GM12878 (cell line): ENCODE data around the gene TRIB2. TPM values are rescaled to one million over a fixed set of nuclear protein-coding genes. Genes with fewer than 3 reads are reported as not detected.

Source experiments
- ATAC-seq: fragments of 200-7000 bp; cut with Tn5 transposase; 3 replicates; pipeline ENCODE4 v1.9.1; 2020; ENCODE audit warnings: mild to moderate bottlenecking, moderate library complexity
- BruUV-seq: library from RNA; stranded (reverse); fragments of 400-500 nt; replicated peaks from 2 replicates; lab custom pipeline; 2021; lab: Mats Ljungman, UMichigan
- CTCF ChIA-PET: fragments of 300-600 bp; sonication (Branson Sonifier 250); formaldehyde crosslinking; extraction: SDS; loops from one replicate; lab custom pipeline; 2021; ENCODE audit warnings: inconsistent platforms; lab: Yijun Ruan, JAX
- POLR2A ChIA-PET: fragments of 350-600 bp; formaldehyde crosslinking; extraction: SDS; loops from one replicate; lab custom pipeline; 2021; ENCODE audit warnings: inconsistent platforms; lab: Charles Lee
- RAD21 ChIA-PET: fragments of 300-600 bp; sonication (Branson Sonifier 250); formaldehyde crosslinking; loops from one replicate; lab custom pipeline; 2023; ENCODE audit warnings: antibody characterized with exemption; ENCODE audit not compliant: unreplicated experiment; lab: Charles Lee
- SMC1A ChIA-PET: fragments of 300-600 bp; sonication (Branson Sonifier 250); formaldehyde crosslinking; loops from one replicate; lab custom pipeline; 2023; ENCODE audit not compliant: unreplicated experiment, uncharacterized antibody; lab: Charles Lee
- DNase-seq: peaks from one replicate; pipeline ENCODE4 v3.0.0-alpha.2; 2011; ENCODE audit warnings: low read depth, low spot score
- FAIRE-seq: peaks from 3 replicates; lab custom pipeline; 2011; peaks lifted over from hg19 to GRCh38; lab: Jason Lieb, UNC
- H2AFZ ChIP-seq: 2 replicates; pipeline ENCODE4 v1.6.0; 2011; ENCODE audit warnings: low read depth, low read length, control low read depth; ENCODE audit not compliant: control insufficient read depth
- H3K27ac ChIP-seq: 2 replicates; pipeline ENCODE4 v1.5.1; 2011; ENCODE audit warnings: control low read depth; ENCODE audit not compliant: control insufficient read depth, insufficient read depth
- H3K27me3 ChIP-seq, 2 experiments: replicated peaks in 1 of 2; 2 replicates each; pipeline versions ENCODE4 v1.6.0 to v1.6.1; 2011; ENCODE audit warnings: low read length in 1 of 2; ENCODE audit not compliant: control insufficient read depth in 2 of 2, insufficient read depth in 2 of 2
- H3K36me3 ChIP-seq, 2 experiments: 2 replicates each; pipeline ENCODE4 v1.5.1; 2011; ENCODE audit warnings: low read length in 1 of 2; ENCODE audit not compliant: control insufficient read depth in 2 of 2, insufficient read depth in 2 of 2
- H3K4me1 ChIP-seq: 2 replicates; pipeline ENCODE4 v1.6.1; 2011; ENCODE audit warnings: mild to moderate bottlenecking, low read length, moderate library complexity, mixed read lengths; ENCODE audit not compliant: control insufficient read depth, insufficient read depth
- H3K4me2 ChIP-seq: 2 replicates; pipeline ENCODE4 v1.6.0; 2011; ENCODE audit warnings: control low read depth; ENCODE audit not compliant: control insufficient read depth, insufficient read depth
- H3K4me3 ChIP-seq: fragments of 200-600 bp; sonication (generic); 2 replicates; pipeline ENCODE4 v1.5.1; 2016
- H3K79me2 ChIP-seq: 2 replicates; pipeline ENCODE4 v1.6.0; 2011; ENCODE audit warnings: low read length; ENCODE audit not compliant: control insufficient read depth, insufficient read depth
- H3K9ac ChIP-seq: 2 replicates; pipeline ENCODE4 v1.8.0; 2011; ENCODE audit warnings: low read length, control low read depth, mixed read lengths; ENCODE audit not compliant: control insufficient read depth, insufficient read depth
- H3K9me3 ChIP-seq: replicated peaks from 3 replicates; pipeline ENCODE4 v1.5.1; 2011; ENCODE audit warnings: mild to moderate bottlenecking, low read length; ENCODE audit not compliant: control insufficient read depth, insufficient read depth
- H4K20me1 ChIP-seq: 2 replicates; pipeline ENCODE4 v1.6.0; 2011; ENCODE audit not compliant: control insufficient read depth, insufficient read depth
- CBX3 ChIP-seq: fragments of 200-600 bp; sonication (generic); IDR thresholded peaks from 2 replicates; pipeline ENCODE4 v1.6.1; 2016; ENCODE audit warnings: low read depth, borderline replicate concordance
- CBX5 ChIP-seq: sonication (generic); IDR thresholded peaks from 2 replicates; pipeline ENCODE4 v1.6.1; 2016; ENCODE audit warnings: low read depth, moderate library complexity, mild to moderate bottlenecking, inconsistent platforms
- EGR1 ChIP-seq, 2 experiments: IDR thresholded peaks; 1 replicate in 1 of 2; 2 replicates in 1 of 2; pipeline ENCODE4 v1.6.1; 2011 to 2012; ENCODE audit warnings: low read depth in 2 of 2, low read length in 2 of 2, borderline replicate concordance in 1 of 2, mild to moderate bottlenecking in 1 of 2, moderate library complexity in 1 of 2
- FOXK2 ChIP-seq: fragments of 450-650 bp; IDR thresholded peaks from 2 replicates; pipeline ENCODE4 v1.6.1; 2017; ENCODE audit warnings: mild to moderate bottlenecking, moderate library complexity
- HDAC2 ChIP-seq: fragments of 200-600 bp; sonication (generic); IDR thresholded peaks from 2 replicates; pipeline ENCODE4 v1.6.1; 2017
- IKZF1 ChIP-seq: fragments of 450-650 bp; conservative IDR thresholded peaks from 2 replicates; pipeline ENCODE4 v1.6.1; 2017; ENCODE audit warnings: antibody characterized with exemption, mild to moderate bottlenecking
- NFIC ChIP-seq: IDR thresholded peaks from 2 replicates; pipeline ENCODE4 v1.6.1; 2012; ENCODE audit warnings: low read depth, mild to moderate bottlenecking, inconsistent platforms, low read length, moderate library complexity
- PML ChIP-seq: IDR thresholded peaks from 2 replicates; pipeline ENCODE4 v1.6.1; 2012; ENCODE audit warnings: low read length, inconsistent platforms
- SMAD1 ChIP-seq: fragments of 450-650 bp; IDR thresholded peaks from 2 replicates; pipeline ENCODE4 v1.6.1; 2018; ENCODE audit warnings: mild to moderate bottlenecking, low read depth; ENCODE audit not compliant: partially characterized antibody
- SMAD5 ChIP-seq: IDR thresholded peaks from 2 replicates; pipeline ENCODE4 v1.6.1; 2016; ENCODE audit warnings: antibody characterized with exemption, low read depth
- TCF3 ChIP-seq: IDR thresholded peaks from 2 replicates; pipeline ENCODE4 v1.6.1; 2012; ENCODE audit warnings: low read depth, mild to moderate bottlenecking, low read length, borderline replicate concordance; ENCODE audit not compliant: insufficient read depth
- ZNF622 ChIP-seq: fragments of 450-650 bp; IDR thresholded peaks from 2 replicates; pipeline ENCODE4 v1.6.1; 2017; ENCODE audit warnings: mild to moderate bottlenecking, inconsistent platforms
- WGBS: methylation state at CpG from one replicate; pipeline ENCODE4 v1.1.6; 2016; ENCODE audit warnings: low lambda C conversion rate; ENCODE audit not compliant: insufficient replicate concordance, insufficient coverage; ENCODE audit errors: missing lambda C conversion rate; 5-methylcytosine and 5-hydroxymethylcytosine counted together
- in situ Hi-C: fragments of 300-500 bp; cut with MboI; formaldehyde crosslinking; loops from 9 replicates; pipeline ENCODE4 v1.14.3; 2018; ENCODE audit warnings: mixed read lengths
- intact Hi-C: fragments of 100-400 bp; cut with micrococcal nuclease; formaldehyde crosslinking; loops from one replicate; pipeline ENCODE4 v1.14.2; 2022; ENCODE audit not compliant: unreplicated experiment
- polyA plus RNA-seq, 11 experiments: library from polyadenylated mRNA; depleted of rRNA in 4 of 11; unstranded in 6 of 11; stranded (reverse) in 5 of 11; fragments of >200 nt; fragmentation: Nextera tagmentation in 4 of 11; fragmentation: Illumina TruSeq in 1 of 11; extraction: Ambion mirVana in 4 of 11; extraction: Trizol in 1 of 11; gene quantifications; 1 replicate in 1 of 11; 2 replicates in 10 of 11; pipeline versions ENCODE4 v1.2.1 to v1.2.3, GENCODE V29; 2011 to 2016; ENCODE audit warnings: inconsistent platforms in 2 of 11, missing spikeins in 2 of 11, low read depth in 1 of 11
- total RNA-seq, 4 experiments: library from RNA; depleted of rRNA in 3 of 4; stranded (reverse); fragments of >200 nt in 3 of 4; fragmentation: Illumina TruSeq in 1 of 4; extraction: Trizol in 1 of 4; gene quantifications; 2 replicates each; pipeline versions ENCODE4 v1.2.1 to v1.2.3, GENCODE V29; 2013 to 2021
- TF ChIP-seq, protein P1 (sequence below): fragments of 450-650 bp; IDR thresholded peaks from 2 replicates; pipeline ENCODE4 v1.6.1; 2017; ENCODE audit warnings: borderline replicate concordance
- TF ChIP-seq, protein P2 (sequence below): fragments of 150-350 bp; IDR thresholded peaks from 2 replicates; pipeline ENCODE4 v1.6.1; 2016; ENCODE audit warnings: low read depth, low read length
- TF ChIP-seq, protein P3 (sequence below): IDR thresholded peaks from 2 replicates; pipeline ENCODE4 v1.6.1; 2011; ENCODE audit warnings: borderline replicate concordance, low read depth, mild to moderate bottlenecking, moderate library complexity, low read length; ENCODE audit not compliant: insufficient read depth, poor library complexity, severe bottlenecking

The TRIB2 gene
- total and polyA plus RNA-seq, 10 of the 15 experiments (the other 5 are each of a cell fraction or from before 2014, with no cell fraction given), result 1.6 to 9.2 (median 5.2) TPM

DNA sequence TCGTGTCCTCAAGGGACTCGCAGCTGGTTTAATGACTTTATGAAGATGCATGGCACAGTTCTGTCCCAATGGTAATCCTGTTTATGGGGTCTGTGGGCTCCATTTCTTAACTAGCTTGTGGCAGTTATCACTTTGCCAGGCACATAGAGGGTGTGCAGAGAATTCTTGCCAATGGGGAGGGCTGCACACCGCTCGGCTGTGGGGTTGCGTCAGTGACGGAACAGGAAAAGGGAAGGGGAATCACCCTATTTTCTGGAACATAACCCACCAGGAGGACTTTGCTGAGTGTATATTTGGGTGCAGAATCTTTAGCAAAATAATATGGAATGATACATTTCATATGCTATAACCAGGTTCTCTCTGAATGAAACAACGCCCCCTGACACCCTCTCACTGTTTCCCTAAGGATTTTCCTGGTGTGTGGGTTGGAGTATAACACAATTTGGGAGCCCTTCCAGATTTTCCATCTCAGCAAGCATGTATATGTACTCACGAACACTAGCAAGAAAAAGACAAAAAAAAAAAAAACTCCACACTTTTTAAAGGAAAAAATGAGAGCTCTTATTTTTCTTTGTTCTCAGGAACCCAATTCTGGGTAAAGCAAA, 43.9 kb upstream of the TRIB2 start:
- BruUV-seq, result no TSS peak
- SMC1A ChIA-PET, result interaction anchor here (0.6 to 1.0 kb wide), 2 partner anchors 114 to 329 kb away, joined by 3 to 4 read pairs; no protein-coding TSS in a partner anchor
- WGBS, result 62% methylated on average over 8 of the region's 8 CpGs
- H2AFZ ChIP-seq, result no peak overlapping the region
- no peak overlapping the region for H3K4me2 ChIP-seq
- no peaks in the 10 kb centered on the region for H3K36me3 ChIP-seq
- H3K9me3 ChIP-seq, result no peaks in the 10 kb centered on the region
- in situ Hi-C loops (no loop called here), intact Hi-C loops (no loop called here)
- no peak overlapping the region for H3K27ac ChIP-seq
- FAIRE-seq (no peak), ATAC-seq (no peak), DNase-seq (no peak)
- H3K27me3 ChIP-seq, result no peaks in the 10 kb centered on the region; a peak in 1 of 4 replicates
- POLR2A ChIA-PET, result no interaction called here
- no peaks in the 10 kb centered on the region for H4K20me1 ChIP-seq
- TF ChIP-seq TCF3 (no peak), FOXK2 (no peak), NFIC (no peak), SMAD5 (no peak), EGR1 (IDR thresholded peaks at IDR 0.05; ENCODE audit: borderline replicate concordance in 1 of 2, low read depth in 2 of 2, low read length in 2 of 2) (no peak), HDAC2 (no peak), SMAD1 (no peak), ZNF622 (no peak), CBX3 (no peak), PML (no peak), IKZF1 (no peak), CBX5 (no peak)
- TF ChIP-seq, protein P1, sequence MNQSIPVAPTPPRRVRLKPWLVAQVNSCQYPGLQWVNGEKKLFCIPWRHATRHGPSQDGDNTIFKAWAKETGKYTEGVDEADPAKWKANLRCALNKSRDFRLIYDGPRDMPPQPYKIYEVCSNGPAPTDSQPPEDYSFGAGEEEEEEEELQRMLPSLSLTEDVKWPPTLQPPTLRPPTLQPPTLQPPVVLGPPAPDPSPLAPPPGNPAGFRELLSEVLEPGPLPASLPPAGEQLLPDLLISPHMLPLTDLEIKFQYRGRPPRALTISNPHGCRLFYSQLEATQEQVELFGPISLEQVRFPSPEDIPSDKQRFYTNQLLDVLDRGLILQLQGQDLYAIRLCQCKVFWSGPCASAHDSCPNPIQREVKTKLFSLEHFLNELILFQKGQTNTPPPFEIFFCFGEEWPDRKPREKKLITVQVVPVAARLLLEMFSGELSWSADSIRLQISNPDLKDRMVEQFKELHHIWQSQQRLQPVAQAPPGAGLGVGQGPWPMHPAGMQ, result no peak
- TF ChIP-seq, protein P2, sequence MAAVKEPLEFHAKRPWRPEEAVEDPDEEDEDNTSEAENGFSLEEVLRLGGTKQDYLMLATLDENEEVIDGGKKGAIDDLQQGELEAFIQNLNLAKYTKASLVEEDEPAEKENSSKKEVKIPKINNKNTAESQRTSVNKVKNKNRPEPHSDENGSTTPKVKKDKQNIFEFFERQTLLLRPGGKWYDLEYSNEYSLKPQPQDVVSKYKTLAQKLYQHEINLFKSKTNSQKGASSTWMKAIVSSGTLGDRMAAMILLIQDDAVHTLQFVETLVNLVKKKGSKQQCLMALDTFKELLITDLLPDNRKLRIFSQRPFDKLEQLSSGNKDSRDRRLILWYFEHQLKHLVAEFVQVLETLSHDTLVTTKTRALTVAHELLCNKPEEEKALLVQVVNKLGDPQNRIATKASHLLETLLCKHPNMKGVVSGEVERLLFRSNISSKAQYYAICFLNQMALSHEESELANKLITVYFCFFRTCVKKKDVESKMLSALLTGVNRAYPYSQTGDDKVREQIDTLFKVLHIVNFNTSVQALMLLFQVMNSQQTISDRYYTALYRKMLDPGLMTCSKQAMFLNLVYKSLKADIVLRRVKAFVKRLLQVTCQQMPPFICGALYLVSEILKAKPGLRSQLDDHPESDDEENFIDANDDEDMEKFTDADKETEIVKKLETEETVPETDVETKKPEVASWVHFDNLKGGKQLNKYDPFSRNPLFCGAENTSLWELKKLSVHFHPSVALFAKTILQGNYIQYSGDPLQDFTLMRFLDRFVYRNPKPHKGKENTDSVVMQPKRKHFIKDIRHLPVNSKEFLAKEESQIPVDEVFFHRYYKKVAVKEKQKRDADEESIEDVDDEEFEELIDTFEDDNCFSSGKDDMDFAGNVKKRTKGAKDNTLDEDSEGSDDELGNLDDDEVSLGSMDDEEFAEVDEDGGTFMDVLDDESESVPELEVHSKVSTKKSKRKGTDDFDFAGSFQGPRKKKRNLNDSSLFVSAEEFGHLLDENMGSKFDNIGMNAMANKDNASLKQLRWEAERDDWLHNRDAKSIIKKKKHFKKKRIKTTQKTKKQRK, result no peak
- TF ChIP-seq, protein P3, sequence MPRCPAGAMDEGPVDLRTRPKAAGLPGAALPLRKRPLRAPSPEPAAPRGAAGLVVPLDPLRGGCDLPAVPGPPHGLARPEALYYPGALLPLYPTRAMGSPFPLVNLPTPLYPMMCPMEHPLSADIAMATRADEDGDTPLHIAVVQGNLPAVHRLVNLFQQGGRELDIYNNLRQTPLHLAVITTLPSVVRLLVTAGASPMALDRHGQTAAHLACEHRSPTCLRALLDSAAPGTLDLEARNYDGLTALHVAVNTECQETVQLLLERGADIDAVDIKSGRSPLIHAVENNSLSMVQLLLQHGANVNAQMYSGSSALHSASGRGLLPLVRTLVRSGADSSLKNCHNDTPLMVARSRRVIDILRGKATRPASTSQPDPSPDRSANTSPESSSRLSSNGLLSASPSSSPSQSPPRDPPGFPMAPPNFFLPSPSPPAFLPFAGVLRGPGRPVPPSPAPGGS, result no peak
- H3K9ac ChIP-seq, result no peak overlapping the region
- no peaks in the 10 kb centered on the region for H3K79me2 ChIP-seq
- RAD21 ChIA-PET, result no interaction called here
- H3K4me3 ChIP-seq, result no peak overlapping the region
- H3K4me1 ChIP-seq, result no peaks in the 10 kb centered on the region
- CTCF ChIA-PET, result no interaction called here
